HepG2 (cell line): ENCODE data around the gene MAGIX. TPM values are rescaled to one million over a fixed set of nuclear protein-coding genes. Genes with fewer than 3 reads are reported as not detected.
A peak's percentile ranks its signal among the peaks of the same experiment; 100 is the strongest.

Source experiments
- CBX2 ChIP-seq, 2 experiments: fragments of 200-600 bp in 1 of 2; sonication (generic); formaldehyde crosslinking in 1 of 2; IDR thresholded peaks; 2 replicates each; pipeline versions ENCODE4 v1.7.0 to v1.8.1; 2018 to 2022; ENCODE audit warnings: low read depth in 2 of 2, low read length in 1 of 2, mild to moderate bottlenecking in 1 of 2, missing genetic modification reagents in 1 of 2
- DPF2 ChIP-seq: sonication (generic); formaldehyde crosslinking; IDR thresholded peaks from 2 replicates; pipeline ENCODE4 v1.4.0; 2020; ENCODE audit warnings: mild to moderate bottlenecking, low read depth, missing genetic modification reagents, borderline replicate concordance
- FOXK1 ChIP-seq: sonication (generic); formaldehyde crosslinking; IDR thresholded peaks from 2 replicates; pipeline ENCODE4 v1.4.0; 2020; ENCODE audit warnings: low read depth, missing genetic modification reagents, borderline replicate concordance
- KDM3A ChIP-seq: IDR thresholded peaks from 2 replicates; pipeline ENCODE4 v1.6.1; 2018; ENCODE audit warnings: low read depth, missing compliant biosample characterization
- POLR2AphosphoS2 ChIP-seq: IDR thresholded peaks from 2 replicates; pipeline ENCODE4 v1.6.1; 2011; ENCODE audit warnings: low read depth, low read length, improper control_type of control experiment
- POLR2G ChIP-seq: fragments of 200-400 bp; formaldehyde crosslinking; IDR thresholded peaks from 2 replicates; pipeline ENCODE4 v1.6.1; 2018; ENCODE audit warnings: mild to moderate bottlenecking, low read depth, low read length, moderate library complexity
- SRY ChIP-seq: sonication (generic); formaldehyde crosslinking; IDR thresholded peaks from 2 replicates; pipeline ENCODE4 v1.8.0; 2022; ENCODE audit warnings: mild to moderate bottlenecking, missing genetic modification reagents
- TAF15 ChIP-seq: fragments of 200-400 bp; formaldehyde crosslinking; IDR thresholded peaks from one replicate; pipeline ENCODE4 v1.6.1; 2018; ENCODE audit warnings: mild to moderate bottlenecking, low read depth, low read length; ENCODE audit not compliant: poor library complexity, severe bottlenecking
- THAP11 ChIP-seq: IDR thresholded peaks from 2 replicates; pipeline ENCODE4 v1.6.1; 2016; ENCODE audit warnings: missing biosample characterization, missing genetic modification reagents
- ZBTB3 ChIP-seq: sonication (generic); formaldehyde crosslinking; IDR thresholded peaks from 2 replicates; pipeline ENCODE4 v1.4.0; 2020; ENCODE audit warnings: low read depth, mild to moderate bottlenecking, moderate library complexity, missing genetic modification reagents, borderline replicate concordance
- ZFP1 ChIP-seq: IDR thresholded peaks from 2 replicates; pipeline ENCODE4 v1.6.1; 2016
- ZNF337 ChIP-seq: sonication (generic); formaldehyde crosslinking; IDR thresholded peaks from 2 replicates; pipeline ENCODE4 v1.5.1; 2020; ENCODE audit warnings: missing genetic modification reagents, low read depth, mild to moderate bottlenecking, borderline replicate concordance
- ZNF782 ChIP-seq: sonication (generic); formaldehyde crosslinking; IDR thresholded peaks from 2 replicates; pipeline ENCODE4 v1.4.0; 2020; ENCODE audit warnings: missing genetic modification reagents, mild to moderate bottlenecking, borderline replicate concordance
- ZNF850 ChIP-seq: sonication (generic); formaldehyde crosslinking; conservative IDR thresholded peaks from 2 replicates; pipeline ENCODE4 v1.9.0; 2021; ENCODE audit warnings: mild to moderate bottlenecking, missing genetic modification reagents
- ZSCAN20 ChIP-seq: sonication (generic); formaldehyde crosslinking; IDR thresholded peaks from 2 replicates; pipeline ENCODE4 v1.4.0; 2020; ENCODE audit warnings: missing genetic modification reagents, mild to moderate bottlenecking, borderline replicate concordance
- polyA plus RNA-seq, 8 experiments: library from polyadenylated mRNA; depleted of rRNA in 3 of 8; stranded (reverse) in 7 of 8; unstranded in 1 of 8; fragments of >200 nt; fragmentation: Illumina TruSeq in 4 of 8; extraction: Trizol in 4 of 8; gene quantifications; 2 replicates each; pipeline versions ENCODE4 v1.2.1 to v1.2.3, GENCODE V29; 2011 to 2016; ENCODE audit warnings: low read depth in 4 of 8, missing spikeins in 1 of 8, mixed read lengths in 1 of 8; ENCODE audit not compliant: insufficient read depth in 1 of 8
- total RNA-seq, 5 experiments: library from RNA; depleted of rRNA; stranded (reverse); fragments of >200 nt; fragmentation: Illumina TruSeq; extraction: Trizol; gene quantifications; 2 replicates each; pipeline ENCODE4 v1.2.3, GENCODE V29; 2016; ENCODE audit warnings: low read depth in 1 of 5
- TF ChIP-seq, protein P1 (sequence below): IDR thresholded peaks from 2 replicates; pipeline ENCODE4 v1.6.1; 2016
- TF ChIP-seq, protein P2 (sequence below): sonication (generic); formaldehyde crosslinking; conservative IDR thresholded peaks from 2 replicates; pipeline ENCODE4 v1.5.0; 2020; ENCODE audit warnings: missing genetic modification reagents
- TF ChIP-seq, protein P3 (sequence below): sonication (generic); formaldehyde crosslinking; IDR thresholded peaks from 2 replicates; pipeline ENCODE4 v1.4.0; 2020; ENCODE audit warnings: missing genetic modification reagents
- TF ChIP-seq, protein P4 (sequence below): sonication (generic); formaldehyde crosslinking; IDR thresholded peaks from 2 replicates; pipeline ENCODE4 v1.8.1; 2023; ENCODE audit warnings: missing genetic modification reagents, inconsistent platforms, borderline replicate concordance
- TF ChIP-seq, protein P5 (sequence below): IDR thresholded peaks from 2 replicates; pipeline ENCODE4 v1.6.1; 2016; ENCODE audit warnings: missing genetic modification reagents, missing compliant biosample characterization
- TF ChIP-seq, protein P6 (sequence below): sonication (generic); formaldehyde crosslinking; IDR thresholded peaks from 2 replicates; pipeline ENCODE4 v1.5.0; 2020; ENCODE audit warnings: missing genetic modification reagents

The MAGIX gene
- total and polyA plus RNA-seq, 2 of the 13 experiments (the other 11 are each of a cell fraction or from before 2014, with no cell fraction given) = 0.63 to 1.2 TPM

DNA sequence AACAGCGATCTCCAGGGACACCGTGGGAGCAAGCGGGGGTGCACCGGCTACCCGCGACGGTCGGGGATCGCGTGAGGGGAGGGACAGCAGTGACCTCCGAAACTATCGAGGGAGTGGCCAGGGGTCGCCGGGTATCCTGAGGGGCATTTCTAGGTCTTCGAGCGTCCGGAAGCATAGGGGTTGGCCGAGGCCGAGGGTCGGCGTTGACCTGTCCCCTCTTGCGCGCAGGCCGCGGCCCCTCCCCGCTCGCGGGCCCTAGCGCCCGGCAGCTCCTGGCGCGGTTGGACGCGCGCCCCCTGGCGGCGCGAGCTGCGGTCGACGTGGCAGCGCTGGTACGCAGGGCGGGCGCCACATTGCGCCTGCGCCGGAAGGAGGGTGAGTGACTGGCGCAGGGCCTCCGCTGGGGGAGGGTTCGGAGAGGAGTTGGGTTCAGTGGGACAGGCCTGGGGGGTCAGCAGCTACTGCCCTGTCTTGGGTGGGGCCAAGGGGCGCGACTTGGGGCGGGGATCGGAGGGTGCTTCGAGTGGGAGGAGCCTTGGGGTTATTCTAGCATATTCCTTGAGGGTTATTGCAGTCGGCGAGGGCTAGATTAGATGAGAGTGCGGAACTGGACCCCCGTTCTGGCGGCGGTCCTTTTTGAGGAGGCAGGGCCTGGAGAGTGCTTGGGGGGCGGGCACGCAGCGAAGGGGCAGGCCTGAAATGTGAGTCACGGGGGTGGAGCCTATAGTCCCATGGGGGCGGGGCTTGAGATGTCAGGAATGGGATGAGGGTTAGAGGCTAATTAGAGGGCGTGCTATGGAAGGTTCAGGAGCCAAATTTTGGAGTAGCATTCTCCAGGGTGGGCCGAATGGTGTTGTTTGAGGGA, 1.2 kb downstream of the MAGIX start (continued):
- no peak for TF ChIP-seq SRY (CRISPR knock-in tag)
- no peak for TF ChIP-seq POLR2AphosphoS2
- TF ChIP-seq, protein P1, sequence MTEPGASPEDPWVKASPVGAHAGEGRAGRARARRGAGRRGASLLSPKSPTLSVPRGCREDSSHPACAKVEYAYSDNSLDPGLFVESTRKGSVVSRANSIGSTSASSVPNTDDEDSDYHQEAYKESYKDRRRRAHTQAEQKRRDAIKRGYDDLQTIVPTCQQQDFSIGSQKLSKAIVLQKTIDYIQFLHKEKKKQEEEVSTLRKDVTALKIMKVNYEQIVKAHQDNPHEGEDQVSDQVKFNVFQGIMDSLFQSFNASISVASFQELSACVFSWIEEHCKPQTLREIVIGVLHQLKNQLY = no peak
- TF ChIP-seq, protein P2, sequence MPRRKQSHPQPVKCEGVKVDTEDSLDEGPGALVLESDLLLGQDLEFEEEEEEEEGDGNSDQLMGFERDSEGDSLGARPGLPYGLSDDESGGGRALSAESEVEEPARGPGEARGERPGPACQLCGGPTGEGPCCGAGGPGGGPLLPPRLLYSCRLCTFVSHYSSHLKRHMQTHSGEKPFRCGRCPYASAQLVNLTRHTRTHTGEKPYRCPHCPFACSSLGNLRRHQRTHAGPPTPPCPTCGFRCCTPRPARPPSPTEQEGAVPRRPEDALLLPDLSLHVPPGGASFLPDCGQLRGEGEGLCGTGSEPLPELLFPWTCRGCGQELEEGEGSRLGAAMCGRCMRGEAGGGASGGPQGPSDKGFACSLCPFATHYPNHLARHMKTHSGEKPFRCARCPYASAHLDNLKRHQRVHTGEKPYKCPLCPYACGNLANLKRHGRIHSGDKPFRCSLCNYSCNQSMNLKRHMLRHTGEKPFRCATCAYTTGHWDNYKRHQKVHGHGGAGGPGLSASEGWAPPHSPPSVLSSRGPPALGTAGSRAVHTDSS (CRISPR knock-in tag) = no peak
- TF ChIP-seq DPF2 (CRISPR knock-in tag) = no peak
- 0 out of 2 replicates have a peak, but pooled peaks have one; percentile 37 for TF ChIP-seq ZNF337 (CRISPR knock-in tag)
- no peak for TF ChIP-seq ZSCAN20 (CRISPR knock-in tag)
- no peak for TF ChIP-seq CBX2 (IDR thresholded peaks at IDR 0.05; ENCODE audit: low read depth, low read length)
- no peak for TF ChIP-seq CBX2 (CRISPR knock-in tag; IDR thresholded peaks at IDR 0.05; ENCODE audit: low read depth)
- no peak for TF ChIP-seq ZFP1
- TF ChIP-seq, protein P3, sequence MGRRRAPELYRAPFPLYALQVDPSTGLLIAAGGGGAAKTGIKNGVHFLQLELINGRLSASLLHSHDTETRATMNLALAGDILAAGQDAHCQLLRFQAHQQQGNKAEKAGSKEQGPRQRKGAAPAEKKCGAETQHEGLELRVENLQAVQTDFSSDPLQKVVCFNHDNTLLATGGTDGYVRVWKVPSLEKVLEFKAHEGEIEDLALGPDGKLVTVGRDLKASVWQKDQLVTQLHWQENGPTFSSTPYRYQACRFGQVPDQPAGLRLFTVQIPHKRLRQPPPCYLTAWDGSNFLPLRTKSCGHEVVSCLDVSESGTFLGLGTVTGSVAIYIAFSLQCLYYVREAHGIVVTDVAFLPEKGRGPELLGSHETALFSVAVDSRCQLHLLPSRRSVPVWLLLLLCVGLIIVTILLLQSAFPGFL (CRISPR knock-in tag) = no peak
- TF ChIP-seq, protein P4, sequence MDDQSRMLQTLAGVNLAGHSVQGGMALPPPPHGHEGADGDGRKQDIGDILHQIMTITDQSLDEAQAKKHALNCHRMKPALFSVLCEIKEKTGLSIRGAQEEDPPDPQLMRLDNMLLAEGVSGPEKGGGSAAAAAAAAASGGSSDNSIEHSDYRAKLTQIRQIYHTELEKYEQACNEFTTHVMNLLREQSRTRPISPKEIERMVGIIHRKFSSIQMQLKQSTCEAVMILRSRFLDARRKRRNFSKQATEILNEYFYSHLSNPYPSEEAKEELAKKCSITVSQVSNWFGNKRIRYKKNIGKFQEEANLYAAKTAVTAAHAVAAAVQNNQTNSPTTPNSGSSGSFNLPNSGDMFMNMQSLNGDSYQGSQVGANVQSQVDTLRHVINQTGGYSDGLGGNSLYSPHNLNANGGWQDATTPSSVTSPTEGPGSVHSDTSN = no peak
- TF ChIP-seq ZNF782 (CRISPR knock-in tag) = no peak
- peak; percentile 77 for TF ChIP-seq THAP11 (CRISPR knock-in tag)
- no peak for TF ChIP-seq FOXK1 (CRISPR knock-in tag)
- TF ChIP-seq, protein P5, sequence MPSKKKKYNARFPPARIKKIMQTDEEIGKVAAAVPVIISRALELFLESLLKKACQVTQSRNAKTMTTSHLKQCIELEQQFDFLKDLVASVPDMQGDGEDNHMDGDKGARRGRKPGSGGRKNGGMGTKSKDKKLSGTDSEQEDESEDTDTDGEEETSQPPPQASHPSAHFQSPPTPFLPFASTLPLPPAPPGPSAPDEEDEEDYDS = no peak
- TF ChIP-seq ZBTB3 = no peak
- no peak for TF ChIP-seq KDM3A (CRISPR knock-in tag)
- TF ChIP-seq, protein P6, sequence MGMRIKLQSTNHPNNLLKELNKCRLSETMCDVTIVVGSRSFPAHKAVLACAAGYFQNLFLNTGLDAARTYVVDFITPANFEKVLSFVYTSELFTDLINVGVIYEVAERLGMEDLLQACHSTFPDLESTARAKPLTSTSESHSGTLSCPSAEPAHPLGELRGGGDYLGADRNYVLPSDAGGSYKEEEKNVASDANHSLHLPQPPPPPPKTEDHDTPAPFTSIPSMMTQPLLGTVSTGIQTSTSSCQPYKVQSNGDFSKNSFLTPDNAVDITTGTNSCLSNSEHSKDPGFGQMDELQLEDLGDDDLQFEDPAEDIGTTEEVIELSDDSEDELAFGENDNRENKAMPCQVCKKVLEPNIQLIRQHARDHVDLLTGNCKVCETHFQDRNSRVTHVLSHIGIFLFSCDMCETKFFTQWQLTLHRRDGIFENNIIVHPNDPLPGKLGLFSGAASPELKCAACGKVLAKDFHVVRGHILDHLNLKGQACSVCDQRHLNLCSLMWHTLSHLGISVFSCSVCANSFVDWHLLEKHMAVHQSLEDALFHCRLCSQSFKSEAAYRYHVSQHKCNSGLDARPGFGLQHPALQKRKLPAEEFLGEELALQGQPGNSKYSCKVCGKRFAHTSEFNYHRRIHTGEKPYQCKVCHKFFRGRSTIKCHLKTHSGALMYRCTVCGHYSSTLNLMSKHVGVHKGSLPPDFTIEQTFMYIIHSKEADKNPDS (CRISPR knock-in tag) = no peak
- 0 out of 2 replicates have a peak, but pooled peaks have one; percentile 36 for TF ChIP-seq POLR2G
- no peak for TF ChIP-seq ZNF850 (CRISPR knock-in tag)
- no peak for TF ChIP-seq TAF15
